GM18517 (cell line): ENCODE data around the gene LRFN4.

Experiments used
- ATAC-seq: cut with Tn5 transposase; IDR thresholded peaks from one replicate; pipeline ENCODE4 v1.9.1; 2021; ENCODE audit warnings: mild to moderate bottlenecking, moderate library complexity; ENCODE audit not compliant: unreplicated experiment

LRFN4 gene

DNA sequence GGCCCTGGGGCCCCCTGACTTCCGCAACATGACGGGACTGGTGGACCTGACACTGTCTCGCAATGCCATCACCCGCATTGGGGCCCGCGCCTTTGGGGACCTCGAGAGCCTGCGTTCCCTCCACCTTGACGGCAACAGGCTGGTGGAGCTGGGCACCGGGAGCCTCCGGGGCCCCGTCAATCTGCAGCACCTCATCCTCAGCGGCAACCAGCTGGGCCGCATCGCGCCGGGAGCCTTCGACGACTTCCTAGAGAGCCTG is 992 bp downstream of the LRFN4 start:
- ATAC-seq: no peak

- ATAC-seq: no peak
Measured at GRCh38 chr11:66858186-66858938, 1.5 kb downstream of the LRFN4 start.

GRCh38 chr11:66858939-66859685 is 2.2 kb downstream of the LRFN4 start:
- ATAC-seq: no peak

DNA sequence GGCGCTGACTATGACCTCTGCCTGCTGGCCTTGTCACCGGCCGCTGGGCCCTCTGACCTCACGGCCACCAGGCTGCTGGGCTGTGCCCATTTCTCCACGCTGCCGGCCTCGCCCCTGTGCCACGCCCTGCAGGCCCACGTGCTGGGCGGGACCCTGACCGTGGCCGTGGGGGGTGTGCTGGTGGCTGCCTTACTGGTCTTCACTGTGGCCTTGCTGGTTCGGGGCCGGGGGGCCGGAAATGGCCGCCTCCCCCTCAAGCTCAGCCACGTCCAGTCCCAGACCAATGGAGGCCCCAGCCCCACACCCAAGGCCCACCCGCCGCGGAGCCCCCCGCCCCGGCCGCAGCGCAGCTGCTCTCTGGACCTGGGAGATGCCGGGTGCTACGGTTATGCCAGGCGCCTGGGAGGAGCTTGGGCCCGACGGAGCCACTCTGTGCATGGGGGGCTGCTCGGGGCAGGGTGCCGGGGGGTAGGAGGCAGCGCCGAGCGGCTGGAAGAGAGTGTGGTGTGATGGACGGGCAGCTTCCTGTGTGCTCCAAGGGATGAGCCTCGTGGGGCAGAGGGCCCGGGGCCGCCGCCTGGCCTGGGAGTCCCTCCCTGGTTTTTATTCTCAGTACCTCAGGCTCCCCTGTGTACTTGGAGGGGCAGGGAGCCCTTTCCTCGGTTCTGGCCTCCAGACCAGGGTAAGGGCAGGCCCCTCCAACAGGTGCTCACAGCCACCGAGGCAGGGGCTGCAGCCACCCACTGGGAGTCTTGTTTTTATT is 3.0 kb downstream of the LRFN4 start:
- no peak for ATAC-seq

GRCh38 chr11:66860449-66860831 is 3.6 kb downstream of the LRFN4 start:
- no peak for ATAC-seq

- ATAC-seq: no peak
Measured at GRCh38 chr11:66861038-66861773, 4.3 kb downstream of the LRFN4 start.

GRCh38 chr11:66861774-66862558 is 5.1 kb downstream of the LRFN4 start:
- ATAC-seq: no peak

DNA sequence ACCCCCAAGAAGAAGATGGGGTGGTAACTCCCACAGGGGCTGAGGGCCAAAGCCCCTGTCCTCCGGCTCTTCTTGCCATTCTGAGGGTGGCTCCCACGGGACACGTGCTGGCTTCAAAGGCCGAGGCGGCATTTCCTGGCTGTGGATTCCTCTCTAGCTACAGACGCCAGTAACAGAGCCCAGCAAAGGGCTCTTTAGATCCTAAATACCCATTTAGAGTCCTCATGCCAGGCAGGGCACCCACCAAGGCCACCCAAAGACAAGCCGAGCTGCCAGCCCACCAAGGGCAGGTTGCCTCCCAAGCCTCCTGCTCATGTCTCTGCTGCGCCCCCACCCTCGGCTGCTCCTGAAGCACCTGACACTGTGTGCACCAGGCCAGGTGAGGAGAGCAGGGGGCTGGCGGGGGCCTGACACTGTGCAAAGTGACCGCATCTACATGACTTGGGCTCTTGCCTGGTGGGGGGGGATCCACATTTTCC is 5.7 kb downstream of the LRFN4 start:
- ATAC-seq: no peak

GRCh38 chr11:66863428-66864125 is 6.7 kb downstream of the LRFN4 start:
- ATAC-seq: no peak

DNA sequence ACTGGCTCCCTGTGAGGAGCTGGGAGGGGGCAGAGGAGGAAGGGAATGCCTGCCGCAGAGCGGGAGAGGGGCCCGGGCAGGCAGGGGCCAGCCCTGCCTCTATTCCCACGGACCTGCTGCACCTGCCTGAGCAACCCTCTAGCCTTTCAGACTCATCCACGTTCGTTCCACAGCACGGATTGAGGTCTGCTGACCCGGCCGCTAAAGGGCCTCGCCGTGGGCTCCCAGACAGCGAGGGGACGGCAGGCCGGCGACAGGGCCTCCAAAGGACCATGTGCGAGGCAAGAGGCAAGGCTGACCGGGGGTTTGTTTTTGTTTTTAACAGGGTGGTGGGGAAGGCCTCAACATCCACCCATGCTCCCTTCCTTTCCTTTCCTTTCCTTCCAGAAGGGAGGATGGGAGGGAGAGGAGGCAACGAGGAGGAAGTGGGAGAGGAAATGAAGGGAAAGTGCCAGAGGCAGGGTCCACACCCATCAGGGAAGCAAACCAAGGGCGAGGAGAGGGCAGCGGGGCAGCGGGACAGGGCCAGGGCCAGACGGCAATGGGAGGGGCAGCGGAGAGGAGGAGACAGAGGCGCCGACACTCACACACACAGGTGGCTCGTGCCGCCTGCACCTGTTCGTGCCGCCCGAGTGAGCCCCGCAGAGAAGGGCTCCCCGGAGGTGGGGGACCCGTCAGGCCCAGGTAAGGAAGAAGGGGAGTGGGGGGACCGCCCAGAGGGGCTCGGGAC is 7.5 kb downstream of the LRFN4 start:
- ATAC-seq: no peak

DNA sequence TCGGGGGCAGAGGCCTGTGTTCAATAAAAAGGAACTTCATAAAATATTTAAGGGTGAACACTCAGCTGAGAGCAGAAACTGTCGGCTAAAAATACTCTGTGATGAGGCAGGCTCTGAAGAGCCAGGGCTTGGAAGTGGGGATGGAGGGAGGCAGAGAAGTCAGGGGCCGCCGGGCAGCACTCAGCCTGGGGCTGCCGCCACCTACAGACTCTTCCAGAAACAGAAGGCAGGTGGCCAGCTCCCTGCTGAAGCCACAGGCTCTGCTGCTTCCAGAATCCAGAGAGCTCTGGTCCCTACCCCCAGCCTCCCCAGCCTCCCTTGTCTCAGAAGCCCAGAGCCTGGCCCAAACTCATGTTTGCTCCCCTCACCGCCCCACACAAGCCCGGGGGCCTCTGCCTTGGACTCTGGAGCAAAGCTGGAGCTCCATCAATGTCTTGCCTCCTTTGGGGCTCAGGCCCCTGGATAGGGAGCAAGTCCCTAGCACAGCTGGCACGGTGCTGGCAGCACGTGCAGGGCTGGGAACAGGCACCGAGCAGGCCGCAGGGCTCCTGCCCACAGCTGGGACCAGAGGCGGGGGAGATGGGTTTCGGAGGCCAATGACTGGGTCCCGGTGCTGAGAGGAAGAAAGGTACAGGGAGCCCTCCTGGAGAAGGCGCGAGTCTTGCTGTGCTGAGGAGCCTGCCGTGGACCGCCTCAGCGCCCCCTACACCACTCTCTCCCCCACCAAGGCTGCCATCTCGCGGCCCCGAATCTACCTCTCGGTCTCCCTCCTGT is 8.2 kb downstream of the LRFN4 start:
- no peak for ATAC-seq

- ATAC-seq: no peak
Measured at GRCh38 chr11:66866007-66866406, 9.1 kb downstream of the LRFN4 start.

- ATAC-seq: no peak
Measured at GRCh38 chr11:66866511-66866986, 9.7 kb downstream of the LRFN4 start.

DNA sequence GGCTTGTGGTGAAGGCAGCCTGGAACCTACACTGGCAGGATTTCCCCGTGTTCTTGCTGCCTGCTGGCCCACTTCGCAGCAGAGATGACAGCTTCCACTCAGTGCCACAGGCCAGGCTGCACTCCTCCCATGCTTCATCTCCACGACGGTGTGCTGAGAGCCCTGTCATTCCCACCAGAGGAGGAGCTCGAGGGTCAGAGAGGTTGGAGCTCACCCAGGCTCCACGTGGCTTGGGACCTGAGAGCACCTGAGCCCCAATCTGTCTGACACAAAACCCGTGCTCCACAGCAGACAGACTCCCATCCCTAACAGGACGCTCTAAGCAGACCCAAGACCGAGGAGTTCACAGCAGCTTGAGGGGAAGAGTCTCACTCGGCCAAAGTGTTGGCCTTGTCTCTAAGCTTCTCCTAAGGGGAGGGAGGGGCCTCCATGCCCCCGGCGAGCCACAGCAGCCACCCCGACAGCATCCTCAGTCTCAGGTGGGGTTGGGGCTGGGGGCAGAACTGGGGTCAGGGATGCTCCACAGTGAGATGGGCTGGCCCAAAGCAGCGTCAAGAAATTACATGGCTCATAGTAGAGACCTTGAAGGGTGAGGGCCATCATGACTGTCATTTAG is 10.7 kb downstream of the LRFN4 start:
- ATAC-seq: no peak

DNA sequence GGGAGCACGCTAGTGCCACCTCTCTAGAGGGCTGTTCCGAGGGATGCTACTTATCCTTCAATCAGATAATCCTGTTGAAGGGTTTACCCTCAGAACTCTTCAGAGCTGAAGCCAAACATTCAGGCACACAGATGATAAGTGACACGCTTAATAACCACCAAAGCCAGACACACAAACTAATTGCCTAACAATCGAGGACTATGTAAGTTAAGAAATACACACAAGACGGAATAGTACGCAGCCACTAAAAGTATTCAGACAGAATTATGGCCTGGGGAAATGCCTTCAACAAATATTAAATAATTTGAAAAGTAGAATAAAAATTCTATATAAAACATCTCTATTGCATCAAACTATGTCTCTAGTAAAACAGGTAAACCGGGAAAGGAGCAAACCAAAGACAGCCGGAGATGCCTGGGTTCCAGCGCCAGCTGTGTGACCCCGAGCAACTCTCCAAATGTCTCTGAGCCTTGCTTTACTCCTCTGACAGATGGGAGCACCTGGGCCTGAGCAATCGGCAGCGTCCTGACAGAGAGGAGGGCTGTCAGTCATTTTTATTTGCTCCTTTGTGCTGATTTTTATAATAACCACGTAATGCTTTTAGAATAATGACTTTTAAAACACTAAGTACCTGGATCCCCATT is 11.3 kb downstream of the LRFN4 start:
- no peak for ATAC-seq

DNA sequence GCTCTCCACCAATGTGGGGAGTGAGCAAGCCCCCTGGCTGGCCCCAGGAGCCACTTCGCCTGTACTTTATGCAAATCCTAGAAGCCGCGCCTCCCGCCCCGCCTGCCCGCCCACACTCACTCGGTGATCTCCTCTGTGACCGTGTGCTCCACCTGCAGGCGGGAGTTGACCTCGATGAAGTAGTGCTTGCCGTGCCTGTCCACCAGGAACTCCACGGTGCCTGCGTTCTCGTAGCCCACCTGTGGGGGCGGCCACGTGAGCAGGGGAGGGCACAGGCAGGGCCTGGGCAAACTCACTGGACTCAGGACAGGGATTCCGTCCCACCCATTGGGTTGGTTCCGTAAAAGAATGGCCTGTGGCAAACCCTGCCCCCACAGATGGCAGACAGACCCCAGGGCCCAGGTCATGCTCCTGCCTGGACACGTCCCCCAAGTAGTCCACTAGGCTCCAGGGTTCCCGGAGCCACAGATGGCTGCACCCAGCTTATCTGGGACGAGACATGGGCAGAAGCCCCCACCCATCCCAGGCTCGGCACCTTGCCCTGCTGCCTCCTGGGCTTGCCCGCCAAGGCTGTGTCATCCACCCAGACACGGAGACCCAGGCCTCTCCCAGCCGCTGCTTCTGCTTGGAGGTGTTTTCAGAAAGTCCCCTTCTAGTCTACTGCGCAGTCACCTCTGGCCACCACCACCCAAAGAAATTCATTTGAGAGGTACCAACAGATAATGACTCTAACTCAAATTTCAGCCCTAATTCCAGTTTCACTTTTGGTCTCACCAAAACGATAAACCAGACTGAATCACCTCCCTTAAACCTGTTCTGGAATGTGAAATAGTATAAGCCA is 12.1 kb downstream of the LRFN4 start:
- peak; percentile 75 for ATAC-seq

GRCh38 chr11:66869567-66869870 is 12.7 kb downstream of the LRFN4 start:
- no peak for ATAC-seq
